BE2C (cell line): ENCODE measurements around the gene PPL.

ENCODE experiments used
- DNase-seq: peaks from one replicate; pipeline ENCODE4 v3.0.0-alpha.2; 2020
- H3K27me3 ChIP-seq: fragments of 250-450 bp; sonication (Bioruptor Pico); 2 replicates; pipeline ENCODE4 v1.5.1; 2020; ENCODE audit warnings: mild to moderate bottlenecking
- H3K36me3 ChIP-seq: fragments of 250-450 bp; sonication (Bioruptor Pico); 2 replicates; pipeline ENCODE4 v1.5.1; 2020; ENCODE audit warnings: mild to moderate bottlenecking
- H3K4me1 ChIP-seq: fragments of 250-450 bp; sonication (Bioruptor Pico); 2 replicates; pipeline ENCODE4 v1.5.1; 2020
- H3K4me3 ChIP-seq: 2 replicates; pipeline ENCODE4 v1.5.1; 2011; ENCODE audit warnings: low read depth, low read length
- H3K9me3 ChIP-seq: fragments of 250-450 bp; sonication (Bioruptor Pico); 2 replicates; pipeline ENCODE4 v1.5.1; 2020
- TF ChIP-seq, protein P1 (sequence below): IDR thresholded peaks from 2 replicates; pipeline ENCODE4 v1.5.1; 2012; ENCODE audit warnings: mild to moderate bottlenecking, low read depth, low read length

The PPL gene

DNA sequence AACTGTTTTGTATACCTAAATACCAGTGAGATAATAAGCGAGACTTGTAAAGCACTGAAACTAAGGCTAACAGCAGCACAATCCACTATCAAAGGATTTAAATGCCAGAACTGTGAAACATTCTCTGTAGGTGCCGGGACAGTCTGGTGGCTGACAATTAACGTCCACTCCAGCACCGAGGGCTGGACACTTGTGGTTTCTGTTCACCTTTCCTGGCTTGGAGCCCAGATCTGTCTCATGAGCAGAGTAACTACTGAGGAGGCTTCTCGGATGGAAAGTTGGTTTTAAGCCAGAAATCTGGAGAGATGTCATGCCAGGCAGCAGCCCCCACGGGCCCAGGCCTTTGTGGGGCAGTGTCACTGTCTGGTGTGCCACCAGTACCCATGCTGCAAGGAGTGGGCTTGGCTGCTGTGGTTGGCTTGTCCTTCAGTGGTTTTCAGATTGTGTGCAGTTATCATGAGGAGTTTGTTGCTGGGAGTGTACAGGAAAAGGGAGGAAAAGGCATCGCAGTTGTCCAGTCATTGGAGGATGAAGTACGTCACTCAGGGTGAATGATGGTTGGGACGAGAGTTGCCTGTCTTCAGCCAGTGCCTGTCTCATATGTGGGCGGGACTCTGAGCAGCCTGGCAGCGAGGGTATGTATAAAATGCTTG is 54.2 kb downstream of the PPL start:
- Histone ChIP-seq H3K4me3 (no peak overlapping the region), H3K36me3 (peaks cover 66% of the 10 kb centered on the region), H3K27me3 (no peaks in the 10 kb centered on the region), H3K9me3 (no peaks in the 10 kb centered on the region), H3K4me1 (peaks cover 7% of the 10 kb centered on the region)
- TF ChIP-seq, protein P1, sequence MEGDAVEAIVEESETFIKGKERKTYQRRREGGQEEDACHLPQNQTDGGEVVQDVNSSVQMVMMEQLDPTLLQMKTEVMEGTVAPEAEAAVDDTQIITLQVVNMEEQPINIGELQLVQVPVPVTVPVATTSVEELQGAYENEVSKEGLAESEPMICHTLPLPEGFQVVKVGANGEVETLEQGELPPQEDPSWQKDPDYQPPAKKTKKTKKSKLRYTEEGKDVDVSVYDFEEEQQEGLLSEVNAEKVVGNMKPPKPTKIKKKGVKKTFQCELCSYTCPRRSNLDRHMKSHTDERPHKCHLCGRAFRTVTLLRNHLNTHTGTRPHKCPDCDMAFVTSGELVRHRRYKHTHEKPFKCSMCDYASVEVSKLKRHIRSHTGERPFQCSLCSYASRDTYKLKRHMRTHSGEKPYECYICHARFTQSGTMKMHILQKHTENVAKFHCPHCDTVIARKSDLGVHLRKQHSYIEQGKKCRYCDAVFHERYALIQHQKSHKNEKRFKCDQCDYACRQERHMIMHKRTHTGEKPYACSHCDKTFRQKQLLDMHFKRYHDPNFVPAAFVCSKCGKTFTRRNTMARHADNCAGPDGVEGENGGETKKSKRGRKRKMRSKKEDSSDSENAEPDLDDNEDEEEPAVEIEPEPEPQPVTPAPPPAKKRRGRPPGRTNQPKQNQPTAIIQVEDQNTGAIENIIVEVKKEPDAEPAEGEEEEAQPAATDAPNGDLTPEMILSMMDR = no peak
- DNase-seq = peak; percentile 56

DNA sequence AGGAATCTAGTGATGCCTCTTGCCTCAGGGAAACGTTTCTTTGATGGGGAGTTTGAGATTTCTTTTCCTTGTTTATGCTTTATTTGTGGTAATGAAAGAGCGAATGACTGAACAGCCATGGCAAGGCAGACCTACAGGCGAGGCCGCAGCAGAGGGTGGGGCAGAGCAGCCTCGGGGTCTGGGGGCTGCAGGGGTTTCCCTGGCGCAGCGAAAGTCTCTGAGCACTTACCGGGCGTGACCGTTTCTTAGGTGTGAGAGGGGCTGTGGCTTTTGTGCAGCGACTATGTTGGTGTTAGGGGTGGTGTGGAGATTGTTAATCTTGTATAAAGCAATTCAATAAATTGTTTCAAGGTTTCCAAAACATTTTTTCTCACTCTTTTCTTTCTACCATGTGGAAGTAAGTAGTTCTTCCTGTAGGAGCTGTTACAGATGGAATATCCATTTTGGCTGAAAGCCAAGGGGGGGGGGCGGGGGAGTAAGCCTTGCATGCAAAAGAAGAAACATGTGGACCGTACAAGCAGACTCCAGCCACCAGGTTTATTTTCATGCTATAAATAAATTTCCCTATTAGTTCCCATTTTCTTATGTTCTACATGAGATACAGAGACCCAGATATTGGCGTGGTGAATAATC is 54.8 kb downstream of the PPL start:
- H3K4me3 ChIP-seq = no peak overlapping the region
- peaks cover 7% of the 10 kb centered on the region for H3K4me1 ChIP-seq
- no peaks in the 10 kb centered on the region for H3K27me3 ChIP-seq
- no peaks in the 10 kb centered on the region for H3K9me3 ChIP-seq
- H3K36me3 ChIP-seq = peaks cover 69% of the 10 kb centered on the region
- TF ChIP-seq, protein P1 = no peak
- DNase-seq = peak; percentile 58

DNA sequence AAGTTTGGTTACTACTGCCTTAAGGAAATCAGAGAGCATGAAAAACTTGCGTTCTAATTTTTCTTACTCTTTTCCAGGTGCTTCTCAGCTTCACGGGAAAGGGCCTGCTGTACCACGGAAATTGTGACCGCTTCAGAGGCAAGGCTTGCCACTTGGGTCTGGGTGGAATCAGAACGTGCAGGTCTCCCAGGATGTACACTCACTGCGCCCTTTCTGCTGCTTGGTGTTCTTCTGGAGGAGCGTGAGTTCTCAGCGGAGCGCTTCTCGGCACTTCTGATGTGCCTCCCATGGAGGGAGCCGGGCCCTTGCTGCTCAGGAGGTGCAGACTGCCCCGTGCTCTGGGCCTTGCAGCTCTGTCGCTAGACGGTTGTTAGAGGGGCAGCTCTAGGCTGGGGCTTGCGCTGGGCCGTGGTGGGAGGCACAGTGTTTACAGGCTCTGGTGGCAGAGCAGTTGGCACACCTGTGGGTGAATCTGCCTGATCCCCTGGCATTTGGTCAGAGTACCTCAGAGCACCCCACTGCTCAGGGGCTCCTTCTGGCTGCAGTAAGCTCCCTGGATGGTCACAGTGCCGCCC is 56.9 kb downstream of the PPL start:
- TF ChIP-seq, protein P1 = no peak
- Histone ChIP-seq H3K36me3 (peaks cover 75% of the 10 kb centered on the region), H3K9me3 (no peaks in the 10 kb centered on the region), H3K27me3 (no peaks in the 10 kb centered on the region), H3K4me3 (no peak overlapping the region), H3K4me1 (peaks cover 4% of the 10 kb centered on the region)
- no peak for DNase-seq

DNA sequence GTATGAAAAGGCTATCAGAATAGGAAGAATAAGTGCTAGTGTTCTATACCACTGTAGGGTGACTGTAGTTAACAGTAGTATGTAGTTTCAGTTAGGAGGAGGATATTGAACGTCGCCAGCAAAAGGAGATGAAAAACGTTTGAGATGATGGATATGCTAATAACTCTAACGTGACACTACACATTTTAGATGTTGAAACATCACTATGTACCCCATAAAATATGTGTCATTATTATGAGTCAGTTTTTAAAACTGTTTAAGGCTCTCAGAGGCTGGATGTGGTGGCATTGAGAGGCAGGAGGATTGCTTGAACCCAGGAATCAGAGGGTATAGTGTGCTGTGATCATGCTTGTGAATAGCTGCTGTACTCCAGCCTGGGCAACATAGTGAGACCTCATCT is 57.9 kb downstream of the PPL start:
- H3K4me3 ChIP-seq = no peak overlapping the region
- no peaks in the 10 kb centered on the region for H3K9me3 ChIP-seq
- peaks cover 77% of the 10 kb centered on the region for H3K36me3 ChIP-seq
- TF ChIP-seq, protein P1 = no peak
- DNase-seq = no peak
- H3K4me1 ChIP-seq = peaks cover 4% of the 10 kb centered on the region
- H3K27me3 ChIP-seq = no peaks in the 10 kb centered on the region

DNA sequence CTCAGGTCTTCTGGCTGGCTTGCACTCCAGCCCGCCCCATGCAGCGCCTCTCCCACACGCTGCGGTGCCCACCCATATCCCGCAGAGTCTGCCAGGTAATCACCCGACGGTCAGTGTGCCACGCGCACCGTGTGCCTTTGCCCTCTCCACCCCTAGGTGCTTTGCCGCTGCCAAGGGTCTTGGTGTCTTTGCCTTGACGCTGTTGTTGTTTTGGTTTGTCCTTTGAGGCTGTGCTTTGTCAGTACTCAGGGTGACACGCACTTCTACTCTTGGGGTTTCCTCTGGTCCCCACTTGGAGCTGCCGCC is 59.6 kb downstream of the PPL start:
- Histone ChIP-seq H3K4me3 (no peak overlapping the region), H3K9me3 (no peaks in the 10 kb centered on the region), H3K36me3 (peaks cover 80% of the 10 kb centered on the region), H3K27me3 (no peaks in the 10 kb centered on the region), H3K4me1 (peaks cover 4% of the 10 kb centered on the region)
- no peak for DNase-seq
- TF ChIP-seq, protein P1 = no peak
